Esophagus squamous epithelium (tissue), 4 donors: Measurements from ENCODE around the gene PRODH.
"Not testable (repeated sequence)": the region's sequence is repeated elsewhere in the genome, so short reads cannot be mapped to it uniquely, and the experiment has no call there.

ENCODE experiments used
- POLR2A ChIP-seq, 4 donors: fragments of 450-650 bp; IDR thresholded peaks; one replicate each; pipeline ENCODE4 v1.6.1; 2017; ENCODE audit warnings: antibody characterized with exemption in 4 of 4, mild to moderate bottlenecking in 4 of 4, moderate library complexity in 3 of 4
- TF ChIP-seq, protein P1 (sequence below), 6 experiments: fragments of 450-650 bp in 4 of 6; fragments of 200-600 bp in 2 of 6; sonication (generic) in 2 of 6; IDR thresholded peaks; one replicate each; pipeline ENCODE4 v1.5.1; 2016 to 2019; ENCODE audit warnings: antibody characterized with exemption in 6 of 6, mild to moderate bottlenecking in 4 of 6, moderate library complexity in 4 of 6

DNA sequence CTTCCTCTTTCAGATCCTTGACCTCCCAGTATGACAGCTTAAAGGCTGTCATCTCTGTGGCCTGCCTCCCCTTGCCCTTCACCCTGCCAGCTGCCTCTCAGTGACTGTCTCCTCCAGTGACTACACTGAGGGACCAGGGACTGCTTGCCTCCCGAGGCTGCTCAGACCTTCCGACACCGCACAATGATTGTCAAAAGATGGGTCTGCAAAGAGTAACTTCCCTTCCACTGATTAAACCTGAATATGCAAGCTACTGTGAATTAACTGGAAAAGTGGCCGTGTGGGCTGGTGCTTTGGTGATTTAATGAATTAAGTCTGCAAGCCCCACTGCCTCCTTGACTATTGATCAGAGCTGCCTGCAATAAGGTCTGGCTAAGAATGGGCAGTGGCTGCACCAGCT, 51.6 kb downstream of the PRODH start:
- TF ChIP-seq, protein P1, sequence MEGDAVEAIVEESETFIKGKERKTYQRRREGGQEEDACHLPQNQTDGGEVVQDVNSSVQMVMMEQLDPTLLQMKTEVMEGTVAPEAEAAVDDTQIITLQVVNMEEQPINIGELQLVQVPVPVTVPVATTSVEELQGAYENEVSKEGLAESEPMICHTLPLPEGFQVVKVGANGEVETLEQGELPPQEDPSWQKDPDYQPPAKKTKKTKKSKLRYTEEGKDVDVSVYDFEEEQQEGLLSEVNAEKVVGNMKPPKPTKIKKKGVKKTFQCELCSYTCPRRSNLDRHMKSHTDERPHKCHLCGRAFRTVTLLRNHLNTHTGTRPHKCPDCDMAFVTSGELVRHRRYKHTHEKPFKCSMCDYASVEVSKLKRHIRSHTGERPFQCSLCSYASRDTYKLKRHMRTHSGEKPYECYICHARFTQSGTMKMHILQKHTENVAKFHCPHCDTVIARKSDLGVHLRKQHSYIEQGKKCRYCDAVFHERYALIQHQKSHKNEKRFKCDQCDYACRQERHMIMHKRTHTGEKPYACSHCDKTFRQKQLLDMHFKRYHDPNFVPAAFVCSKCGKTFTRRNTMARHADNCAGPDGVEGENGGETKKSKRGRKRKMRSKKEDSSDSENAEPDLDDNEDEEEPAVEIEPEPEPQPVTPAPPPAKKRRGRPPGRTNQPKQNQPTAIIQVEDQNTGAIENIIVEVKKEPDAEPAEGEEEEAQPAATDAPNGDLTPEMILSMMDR (IDR thresholded peaks at IDR 0.05), result not testable (repeated sequence)
- TF ChIP-seq POLR2A (IDR thresholded peaks at IDR 0.05), result not testable (repeated sequence)
